Right cardiac atrium (tissue), 5 donors: ENCODE data around the gene ZNF275. TPM values are rescaled to one million over a fixed set of nuclear protein-coding genes. Genes with fewer than 3 reads are reported as not detected.

ENCODE experiments used
- ATAC-seq, 2 donors: fragments of 200-7000 bp; cut with Tn5 transposase; one replicate each; pipeline versions ENCODE4 v1.8.0 to v1.9.1; 2020; ENCODE audit warnings: moderate library complexity in 2 of 2, mild to moderate bottlenecking in 1 of 2
- DNase-seq, 3 donors: peaks; one replicate each; pipeline ENCODE4 v3.0.0-alpha.2; 2020
- H3K27ac ChIP-seq: one replicate; pipeline ENCODE4 v1.5.1; 2013; ENCODE audit warnings: mild to moderate bottlenecking, low read length, control low read depth, moderate library complexity
- H3K27me3 ChIP-seq: one replicate; pipeline ENCODE4 v1.6.1; 2013; ENCODE audit not compliant: control insufficient read depth, insufficient read depth
- H3K4me1 ChIP-seq: one replicate; pipeline ENCODE4 v1.6.1; 2013; ENCODE audit warnings: low read length; ENCODE audit not compliant: control insufficient read depth, insufficient read depth
- H3K4me3 ChIP-seq: one replicate; pipeline ENCODE4 v1.5.1; 2013; ENCODE audit warnings: low read length, control low read depth
- H3K9me3 ChIP-seq: one replicate; pipeline ENCODE4 v1.6.1; 2013; ENCODE audit warnings: low read length; ENCODE audit not compliant: control insufficient read depth
- WGBS: extraction: QIAGEN DNeasy Blood & Tissue Kit; methylation state at CpG from one replicate; pipeline ENCODE4 v1.1.7; 2013; 5-methylcytosine and 5-hydroxymethylcytosine counted together
- intact Hi-C, 4 donors: fragments of 100-400 bp; cut with DNase I; formaldehyde crosslinking; loops; one replicate each; pipeline versions ENCODE4 v1.11.0 to v1.14.0; 2022 to 2023
- polyA plus RNA-seq: library from polyadenylated mRNA; stranded (reverse); fragments of 200-250 nt; gene quantifications from one replicate; pipeline ENCODE4 v1.2.3, GENCODE V29; 2013
- total RNA-seq, 4 donors: library from RNA; stranded (reverse); fragmentation: NEBNext Ultra II Directional; extraction: Animal tissue kit (Norgen Biotek cat#: 25700); gene quantifications; one replicate each; pipeline ENCODE4 v1.2.1, GENCODE V29; 2021
- donor health status: healthy with polysubstance abuse.
- donor health status: DM: no; HTN: yes; CAD: no.
- donor health status: DM: no; HTN: no; CAD: no.
- donor health status: DM: no; HTN: yes; CAD: no; lungs with severe emphysema.
- donor health status: DM: yes; HTN: yes; CAD: no.

ZNF275 gene
- total and polyA plus RNA-seq, 5 donors: 2.7 to 7.5 (median 6.1) TPM

DNA sequence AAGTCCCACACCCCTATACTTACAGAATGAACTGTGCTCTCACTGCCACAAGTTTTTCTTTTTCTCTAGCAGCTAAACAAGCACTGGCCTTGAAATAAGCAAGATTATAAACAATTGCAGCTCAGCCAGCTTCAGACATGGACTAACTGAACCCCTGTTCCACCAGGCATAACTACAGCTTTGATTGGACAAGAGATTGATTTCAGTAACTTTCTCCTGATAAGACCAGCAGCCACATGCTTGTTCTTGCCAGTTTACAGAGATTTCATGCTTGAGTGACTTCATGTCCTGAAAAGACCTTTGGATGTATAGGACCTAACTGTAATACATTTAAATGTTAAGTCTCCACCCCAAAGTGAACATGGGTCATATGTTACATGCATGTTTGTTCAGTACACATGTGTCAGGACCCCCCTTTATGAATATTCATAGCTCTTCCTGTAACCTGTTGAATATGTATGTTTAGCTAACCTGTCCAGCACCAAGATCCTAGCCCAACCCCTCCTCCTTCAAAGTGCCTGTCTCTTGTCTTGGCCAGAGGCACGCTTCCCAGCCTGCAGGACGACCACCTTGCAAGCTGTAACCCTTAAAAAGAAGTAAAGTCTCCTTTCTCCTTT is 27.9 kb downstream of the ZNF275 start:
- WGBS: 64% methylated on average over 2 of the region's 2 CpGs
- H3K4me1 ChIP-seq: no peaks in the 10 kb centered on the region
- no peaks in the 10 kb centered on the region for H3K9me3 ChIP-seq
- DNase-seq: no peak
- H3K4me3 ChIP-seq: no peak overlapping the region
- H3K27ac ChIP-seq: no peak overlapping the region
- no peak for ATAC-seq
- H3K27me3 ChIP-seq: no peaks in the 10 kb centered on the region
- intact Hi-C loops: no loop called here

DNA sequence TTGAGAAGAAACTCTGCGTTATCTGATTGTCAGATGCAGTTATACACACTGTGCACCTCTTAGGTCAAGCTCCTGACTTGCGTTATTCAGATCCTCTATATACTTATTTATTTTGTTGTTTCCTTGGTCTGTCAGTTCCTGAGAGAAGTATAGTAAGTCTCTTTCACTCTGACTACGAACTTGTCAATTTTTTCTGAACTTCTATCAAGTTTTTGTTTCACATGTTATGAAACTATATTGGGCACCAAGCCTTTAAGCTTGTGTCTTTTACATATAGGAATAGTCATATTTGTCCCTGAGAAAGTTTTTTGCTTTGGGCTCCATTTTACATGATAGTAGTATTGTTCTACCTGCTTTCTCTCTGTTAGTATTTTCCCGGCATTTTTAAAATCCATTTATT is 31.7 kb downstream of the ZNF275 start:
- Histone ChIP-seq H3K27me3 (no peaks in the 10 kb centered on the region), H3K27ac (no peak overlapping the region), H3K4me1 (no peaks in the 10 kb centered on the region), H3K4me3 (no peak overlapping the region), H3K9me3 (no peaks in the 10 kb centered on the region)
- ATAC-seq: no peak
- 88% methylated on average over 4 of the region's 4 CpGs for WGBS
- intact Hi-C loops: no loop called here
- no peak for DNase-seq

DNA sequence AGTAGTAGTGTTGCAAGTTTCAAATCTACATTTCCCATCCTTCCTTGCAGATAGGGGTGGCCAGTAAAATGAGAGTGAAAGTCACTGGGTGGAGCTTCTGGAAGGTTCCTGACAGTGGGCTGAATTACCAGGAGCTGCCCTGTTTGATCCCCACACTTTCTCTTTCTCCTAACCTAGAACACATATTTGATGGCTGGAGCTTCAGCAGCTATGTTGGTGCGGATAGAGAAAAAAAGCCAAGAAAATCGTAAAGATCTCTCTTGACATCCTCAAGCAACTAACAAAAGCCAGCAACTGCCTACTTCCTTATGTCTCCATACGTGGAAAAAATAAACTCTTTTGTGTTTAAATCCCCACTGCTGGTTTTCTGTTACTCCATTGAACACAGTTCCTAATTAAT is 32.2 kb downstream of the ZNF275 start:
- no peak overlapping the region for H3K27ac ChIP-seq
- 84% methylated on average over 3 of the region's 3 CpGs for WGBS
- intact Hi-C loops: no loop called here

DNA sequence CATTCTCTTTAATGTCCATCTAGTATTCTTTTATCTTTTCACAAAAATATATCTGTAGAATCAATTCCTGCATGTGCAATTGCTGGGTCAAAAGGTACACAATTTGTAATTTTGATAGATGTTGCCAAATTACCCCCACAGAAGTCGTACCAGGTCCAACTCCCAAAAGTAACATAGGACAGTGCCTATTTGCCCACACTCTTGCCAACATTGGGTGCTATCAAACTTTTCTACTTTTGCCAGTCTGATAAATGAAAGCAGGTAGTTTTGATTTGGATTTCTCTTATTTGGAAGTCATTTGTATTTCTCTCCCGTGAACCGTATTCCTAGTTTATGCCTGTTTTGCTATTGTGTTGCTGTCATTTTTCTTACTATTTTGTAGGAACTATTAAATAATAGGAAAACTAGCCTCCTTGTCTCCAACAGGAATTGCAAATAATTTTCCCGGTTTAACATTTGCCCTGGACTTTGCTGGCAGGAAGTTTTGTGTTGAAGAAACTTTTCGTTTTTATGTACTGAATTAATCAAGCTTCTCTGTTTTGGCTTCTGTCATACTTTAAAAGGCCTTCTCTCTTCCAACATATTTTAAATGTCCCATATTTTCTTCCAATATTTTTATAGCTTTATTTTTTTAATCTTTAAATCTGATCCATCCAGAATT is 33.1 kb downstream of the ZNF275 start:
- no peak for ATAC-seq
- H3K4me1 ChIP-seq: no peaks in the 10 kb centered on the region
- H3K9me3 ChIP-seq: no peaks in the 10 kb centered on the region
- H3K27me3 ChIP-seq: no peaks in the 10 kb centered on the region
- DNase-seq: no peak
- intact Hi-C loops: no loop called here
- H3K27ac ChIP-seq: no peak overlapping the region
- H3K4me3 ChIP-seq: no peak overlapping the region
- 76% methylated on average over 5 of the region's 5 CpGs for WGBS

More for the DNA sequence above, 32.2 kb downstream of the ZNF275 start:
- no peaks in the 10 kb centered on the region for H3K4me1 ChIP-seq
- no peaks in the 10 kb centered on the region for H3K9me3 ChIP-seq
- no peak for DNase-seq
- no peak for ATAC-seq
- H3K27me3 ChIP-seq: no peaks in the 10 kb centered on the region
- H3K4me3 ChIP-seq: no peak overlapping the region

DNA sequence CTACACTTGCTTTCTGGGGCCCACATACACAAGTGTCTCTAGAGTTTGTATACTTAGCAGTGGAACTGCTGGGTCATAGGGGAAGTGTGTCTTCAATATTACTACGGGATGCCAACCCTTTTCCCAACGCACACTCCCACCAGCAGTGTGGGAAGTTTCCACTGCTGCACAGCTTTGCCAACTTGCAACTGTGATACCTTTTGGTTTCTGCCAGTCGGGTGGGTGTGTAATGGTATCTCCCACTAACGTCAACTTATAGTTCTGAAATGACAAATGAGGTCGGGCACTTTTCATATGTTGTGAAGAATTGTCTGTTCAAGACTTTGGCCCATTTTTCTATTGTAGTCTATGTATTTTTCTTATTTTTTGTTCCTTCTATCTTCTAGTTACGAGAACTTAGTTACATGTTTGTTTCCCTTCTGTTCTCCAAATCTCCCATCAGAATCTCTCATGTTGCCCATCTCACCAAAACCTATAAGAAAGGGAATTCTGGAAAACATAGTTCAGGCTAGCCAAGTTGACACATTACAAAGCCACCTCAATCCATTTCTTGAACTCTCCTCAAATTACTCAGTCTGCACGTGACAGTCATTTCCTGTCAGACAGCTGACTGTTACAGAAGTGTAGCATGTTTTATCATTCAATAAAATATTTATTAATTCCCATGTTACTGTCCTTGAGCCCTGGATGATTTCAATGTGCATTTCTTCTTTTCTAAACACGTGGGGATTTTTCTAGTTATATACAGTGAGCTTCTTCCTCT is 36.5 kb downstream of the ZNF275 start:
- no peak for DNase-seq
- ATAC-seq: no peak
- no peak overlapping the region for H3K27ac ChIP-seq
- WGBS: 73% methylated on average over 8 of the region's 8 CpGs
- intact Hi-C loops: no loop called here
- no peaks in the 10 kb centered on the region for H3K9me3 ChIP-seq
- no peaks in the 10 kb centered on the region for H3K4me1 ChIP-seq
- no peaks in the 10 kb centered on the region for H3K27me3 ChIP-seq
- no peak overlapping the region for H3K4me3 ChIP-seq

DNA sequence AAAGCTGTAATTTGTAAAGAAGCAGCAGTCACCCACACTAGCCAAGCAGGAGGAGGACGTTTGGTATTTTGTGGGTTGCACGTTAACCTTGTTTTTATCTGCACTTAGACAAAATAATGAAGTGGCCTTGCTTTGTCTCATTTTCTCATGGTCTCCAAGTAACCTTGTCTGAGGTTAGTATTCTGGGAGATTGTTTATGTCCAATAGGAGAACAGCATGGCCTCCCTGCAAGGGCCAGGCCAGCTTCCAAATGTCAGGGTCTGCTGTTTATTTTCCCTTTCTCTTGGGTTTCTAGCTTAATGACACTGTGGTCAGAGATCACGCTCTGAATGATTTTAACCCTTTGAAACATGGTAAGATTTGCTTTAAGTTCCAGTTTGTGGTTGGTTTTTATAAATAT is 37.3 kb downstream of the ZNF275 start:
- H3K9me3 ChIP-seq: no peaks in the 10 kb centered on the region
- intact Hi-C loops: no loop called here
- no peaks in the 10 kb centered on the region for H3K4me1 ChIP-seq
- no peak overlapping the region for H3K27ac ChIP-seq
- WGBS: 41% methylated on average over 3 of the region's 3 CpGs
- H3K4me3 ChIP-seq: no peak overlapping the region
- no peaks in the 10 kb centered on the region for H3K27me3 ChIP-seq
- no peak for ATAC-seq
- no peak for DNase-seq

DNA sequence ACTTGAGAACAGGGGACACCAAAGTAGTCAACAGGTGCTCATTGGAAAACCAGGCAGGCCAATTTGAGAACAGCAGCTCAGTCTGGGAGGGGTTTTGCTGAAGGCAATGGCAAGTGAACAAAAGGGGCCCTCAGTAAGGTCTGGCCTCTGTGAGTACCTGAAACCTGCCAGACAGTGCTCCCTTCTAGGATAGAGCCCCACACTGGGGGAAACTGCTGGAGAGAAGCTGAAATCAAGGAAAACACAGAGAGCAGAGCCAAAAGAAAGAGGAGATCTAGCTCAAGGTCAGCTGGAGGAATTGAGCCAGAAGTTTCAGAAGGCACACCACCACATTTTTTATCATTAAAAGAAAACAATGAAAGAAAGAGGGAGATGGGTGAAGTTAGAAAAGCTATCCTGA is 39.0 kb downstream of the ZNF275 start:
- ATAC-seq: no peak
- no peaks in the 10 kb centered on the region for H3K27me3 ChIP-seq
- no peak for DNase-seq
- no peak overlapping the region for H3K27ac ChIP-seq
- no peaks in the 10 kb centered on the region for H3K4me1 ChIP-seq
- no peaks in the 10 kb centered on the region for H3K9me3 ChIP-seq
- intact Hi-C loops: no loop called here
- no peak overlapping the region for H3K4me3 ChIP-seq

DNA sequence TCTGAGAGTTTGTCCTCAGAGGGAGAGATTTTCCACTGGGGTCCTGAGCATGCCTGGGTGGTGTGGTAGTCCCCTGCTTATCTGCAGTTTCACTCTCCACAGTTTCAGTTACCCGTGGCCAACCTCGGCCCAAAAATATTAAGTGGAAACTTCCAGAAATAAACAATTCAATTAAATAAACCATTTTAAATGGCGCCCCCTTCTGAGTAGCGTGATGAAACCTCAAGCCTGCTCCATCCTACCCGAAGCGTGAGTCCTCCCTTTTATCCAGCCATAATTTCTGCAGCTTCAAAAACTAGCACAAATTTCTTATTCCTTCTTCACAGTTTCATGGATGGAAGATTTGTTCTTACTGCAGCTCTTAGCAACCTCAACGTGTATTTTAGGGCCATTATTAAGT is 40.5 kb downstream of the ZNF275 start:
- intact Hi-C loops: no loop called here
- Histone ChIP-seq H3K27me3 (no peaks in the 10 kb centered on the region), H3K4me3 (no peak overlapping the region), H3K9me3 (no peaks in the 10 kb centered on the region), H3K4me1 (no peaks in the 10 kb centered on the region), H3K27ac (no peak overlapping the region)
- ATAC-seq (no peak), DNase-seq (no peak)
- WGBS: 65% methylated on average over 7 of the region's 7 CpGs

DNA sequence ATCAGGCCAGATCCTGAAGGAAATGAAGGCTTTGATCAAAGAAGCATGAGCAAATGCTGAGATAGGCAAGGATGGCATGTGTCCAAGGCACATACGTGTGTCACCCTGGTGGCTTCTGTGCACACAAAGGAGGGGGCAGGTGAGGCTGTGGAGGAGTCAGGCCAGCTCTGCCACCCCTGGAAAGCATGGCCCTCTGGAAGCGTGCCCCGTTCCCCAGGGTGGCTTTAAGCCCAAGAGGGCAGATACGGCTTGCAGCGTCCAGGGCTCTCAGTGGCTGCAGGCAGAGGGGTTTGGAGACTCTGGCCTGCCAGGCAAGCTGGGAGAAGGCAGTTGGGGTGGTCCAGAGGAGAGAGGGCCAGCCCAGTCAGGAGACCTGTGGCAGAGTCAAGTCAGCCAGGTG is 41.6 kb downstream of the ZNF275 start:
- Histone ChIP-seq H3K27ac (no peak overlapping the region), H3K27me3 (no peaks in the 10 kb centered on the region), H3K4me3 (no peak overlapping the region), H3K4me1 (no peaks in the 10 kb centered on the region), H3K9me3 (no peaks in the 10 kb centered on the region)
- ATAC-seq: no peak
- intact Hi-C loops: no loop called here
- DNase-seq: no peak
- 82% methylated on average over 5 of the region's 5 CpGs for WGBS

DNA sequence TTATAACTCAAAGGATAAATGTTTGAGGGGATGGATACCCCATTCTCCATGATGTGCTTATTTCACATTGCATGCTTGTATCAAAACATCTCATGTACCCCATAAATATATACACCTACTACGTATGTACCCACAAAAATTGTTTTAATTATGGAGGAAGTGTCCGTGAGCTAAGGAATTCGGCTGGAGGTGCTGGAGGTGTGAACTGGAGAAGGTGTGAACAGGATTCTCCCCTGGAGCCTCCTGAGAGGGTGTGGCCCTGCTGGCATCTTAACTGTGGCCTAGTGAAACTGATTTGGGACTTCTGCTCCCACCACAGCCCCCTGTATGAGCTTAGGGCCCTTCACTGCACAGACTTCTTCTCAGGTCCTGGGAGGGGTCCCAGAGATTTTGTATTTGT is 43.8 kb downstream of the ZNF275 start:
- intact Hi-C loops: no loop called here
- Histone ChIP-seq H3K27ac (no peak overlapping the region), H3K4me3 (no peak overlapping the region), H3K4me1 (no peaks in the 10 kb centered on the region), H3K9me3 (no peaks in the 10 kb centered on the region), H3K27me3 (no peaks in the 10 kb centered on the region)
- ATAC-seq (no peak), DNase-seq (no peak)
- WGBS: 90% methylated on average over 3 of the region's 3 CpGs

DNA sequence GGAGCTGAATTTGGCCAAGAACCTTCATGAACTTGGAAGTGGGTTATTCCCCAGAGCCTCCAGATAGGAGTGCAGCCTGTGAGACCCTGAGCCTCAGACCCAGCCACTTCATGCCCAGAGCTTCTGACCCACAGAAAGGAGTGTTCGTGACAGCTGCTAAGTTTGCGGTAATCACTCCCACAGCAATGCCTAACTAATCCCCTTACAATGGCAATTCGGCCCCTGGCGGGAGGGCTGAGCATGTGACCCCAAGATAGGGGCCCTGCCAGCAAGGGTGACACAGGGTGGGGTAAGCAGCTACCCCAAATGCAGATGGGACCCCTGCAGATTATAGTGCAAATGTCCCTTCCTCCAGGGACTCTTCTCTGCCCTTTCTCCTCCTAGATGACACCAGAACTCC is 44.7 kb downstream of the ZNF275 start:
- Histone ChIP-seq H3K27ac (no peak overlapping the region), H3K4me3 (no peak overlapping the region), H3K9me3 (no peaks in the 10 kb centered on the region), H3K4me1 (no peaks in the 10 kb centered on the region), H3K27me3 (no peaks in the 10 kb centered on the region)
- intact Hi-C loops: no loop called here
- ATAC-seq: no peak
- WGBS: 95% methylated on average over 4 of the region's 4 CpGs
- DNase-seq: no peak
